Transverse colon (tissue), 4 donors: ENCODE results near the gene BRSK2. TPM values are rescaled to one million over a fixed set of nuclear protein-coding genes. Genes with fewer than 3 reads are reported as not detected.

Experiments used
- DNase-seq: peaks from one replicate; pipeline ENCODE4 v3.0.0-alpha.2; 2019
- H3K27ac ChIP-seq, 4 donors: fragments of 200-600 bp; sonication (generic); 2 replicates each; pipeline ENCODE4 v1.5.1; 2016 to 2018; ENCODE audit warnings: inconsistent platforms in 4 of 4
- H3K27me3 ChIP-seq: fragments of 200-600 bp; sonication (generic); 2 replicates; pipeline ENCODE4 v1.5.1; 2017; ENCODE audit warnings: inconsistent platforms
- H3K36me3 ChIP-seq, 4 donors: fragments of 200-600 bp; sonication (generic); 2 replicates each; pipeline ENCODE4 v1.5.1; 2017 to 2019; ENCODE audit warnings: inconsistent platforms in 4 of 4
- H3K4me1 ChIP-seq, 4 donors: fragments of 200-600 bp; sonication (generic); 2 replicates each; pipeline ENCODE4 v1.5.1; 2017 to 2020; ENCODE audit warnings: inconsistent platforms in 4 of 4
- H3K4me3 ChIP-seq, 4 donors: fragments of 200-600 bp; sonication (generic); 1 replicate in 1 of 4; 2 replicates in 3 of 4; pipeline versions ENCODE4 v1.5.1 to v1.6.1; 2017 to 2019; ENCODE audit warnings: inconsistent platforms in 4 of 4
- H3K9me3 ChIP-seq, 2 donors: fragments of 200-600 bp; sonication (generic); 2 replicates each; pipeline ENCODE4 v1.5.1; 2017 to 2019; ENCODE audit warnings: inconsistent platforms in 2 of 2
- EP300 ChIP-seq: sonication (generic); formaldehyde crosslinking; IDR thresholded peaks from one replicate; pipeline ENCODE4 v1.6.1; 2017; ENCODE audit warnings: antibody characterized with exemption, low read depth
- POLR2A ChIP-seq: fragments of 450-650 bp; IDR thresholded peaks from one replicate; pipeline ENCODE4 v1.6.1; 2016; ENCODE audit warnings: antibody characterized with exemption, mild to moderate bottlenecking, moderate library complexity
- POLR2AphosphoS5 ChIP-seq, 3 donors: sonication (generic); formaldehyde crosslinking; IDR thresholded peaks; one replicate each; pipeline ENCODE4 v1.6.1; 2016; ENCODE audit warnings: antibody characterized with exemption in 3 of 3
- WGBS, 2 donors: methylation state at CpG; one replicate each; pipeline ENCODE4 v1.1.5; 2018; ENCODE audit warnings: low coverage in 1 of 2; 5-methylcytosine and 5-hydroxymethylcytosine counted together
- in situ Hi-C, 4 donors: fragments of 200-750 bp; cut with MboI; loops; one replicate each; pipeline versions ENCODE4 v1.15.0 to v1.15.1; 2017; ENCODE audit warnings: low sequenced_read_pairs in 3 of 4, low pct_ligation_motif_present in 1 of 4, low pct_unique_long_range_greater_than_20kb in 1 of 4
- intact Hi-C: fragments of 100-400 bp; cut with DNase I; formaldehyde crosslinking; loops from one replicate; pipeline ENCODE4 v1.15.1; 2023; ENCODE audit warnings: low total_unique reads
- total RNA-seq, 4 donors: library from RNA; depleted of rRNA; stranded (reverse); fragments of >200 nt; gene quantifications; one replicate each; pipeline ENCODE4 v1.1.0, GENCODE V29; 2016
- TF ChIP-seq, protein P1 (sequence below), 5 experiments: fragments of 200-600 bp in 3 of 5; fragments of 450-650 bp in 2 of 5; sonication (generic) in 3 of 5; IDR thresholded peaks; 1 replicate in 2 of 5; 2 replicates in 3 of 5; pipeline ENCODE4 v1.5.1; 2016 to 2017; ENCODE audit warnings: antibody characterized with exemption in 5 of 5, inconsistent platforms in 3 of 5, mild to moderate bottlenecking in 2 of 5, moderate library complexity in 1 of 5

BRSK2 gene
- total RNA-seq, 4 donors from 2014 or later: 0.14 to 1.8 (median 0.95) TPM; not detected in 1

DNA sequence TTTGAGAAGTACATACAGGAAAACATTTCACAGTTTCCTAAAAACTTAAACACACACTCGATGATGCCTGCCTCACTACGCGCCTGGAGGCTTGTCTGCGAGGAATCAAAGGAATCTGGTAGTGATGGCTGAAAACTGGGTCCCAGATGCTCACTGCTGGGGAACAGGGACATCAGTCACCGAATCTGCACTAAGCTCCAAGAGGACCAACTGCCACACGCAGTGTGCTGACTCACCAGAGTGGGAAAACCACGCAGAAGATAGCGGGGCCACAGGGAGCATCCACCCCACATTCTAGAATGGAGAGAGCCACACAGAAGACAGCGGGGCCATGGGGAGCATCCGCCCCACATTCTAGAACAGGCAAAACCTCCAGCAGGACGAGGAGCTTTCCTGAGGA, 121.2 kb downstream of the BRSK2 start:
- Histone ChIP-seq H3K4me1 (peaks cover 14 to 59% (median 25%) of the 10 kb centered on the region in 4 donors), H3K4me3 (no peak overlapping the region), H3K27ac (no peak overlapping the region), H3K36me3 (no peaks in the 10 kb centered on the region), H3K9me3 (no peaks in the 10 kb centered on the region), H3K27me3 (no peaks in the 10 kb centered on the region)
- no peak for DNase-seq
- in situ Hi-C loops: loop anchor here in 3 of 4 donors (25.0 kb wide), 3 partner anchors 224 to 624 kb away; partner anchors contain the start of gene MUC5B (in 2 of the 3)
- intact Hi-C loops: loop anchor here (10.0 kb wide), 1 partner anchor 206 kb away; the partner anchor contains the start of gene TOLLIP
- TF ChIP-seq EP300 (no peak), POLR2AphosphoS5 (IDR thresholded peaks at IDR 0.05) (no peak), POLR2A (no peak)
- TF ChIP-seq, protein P1, sequence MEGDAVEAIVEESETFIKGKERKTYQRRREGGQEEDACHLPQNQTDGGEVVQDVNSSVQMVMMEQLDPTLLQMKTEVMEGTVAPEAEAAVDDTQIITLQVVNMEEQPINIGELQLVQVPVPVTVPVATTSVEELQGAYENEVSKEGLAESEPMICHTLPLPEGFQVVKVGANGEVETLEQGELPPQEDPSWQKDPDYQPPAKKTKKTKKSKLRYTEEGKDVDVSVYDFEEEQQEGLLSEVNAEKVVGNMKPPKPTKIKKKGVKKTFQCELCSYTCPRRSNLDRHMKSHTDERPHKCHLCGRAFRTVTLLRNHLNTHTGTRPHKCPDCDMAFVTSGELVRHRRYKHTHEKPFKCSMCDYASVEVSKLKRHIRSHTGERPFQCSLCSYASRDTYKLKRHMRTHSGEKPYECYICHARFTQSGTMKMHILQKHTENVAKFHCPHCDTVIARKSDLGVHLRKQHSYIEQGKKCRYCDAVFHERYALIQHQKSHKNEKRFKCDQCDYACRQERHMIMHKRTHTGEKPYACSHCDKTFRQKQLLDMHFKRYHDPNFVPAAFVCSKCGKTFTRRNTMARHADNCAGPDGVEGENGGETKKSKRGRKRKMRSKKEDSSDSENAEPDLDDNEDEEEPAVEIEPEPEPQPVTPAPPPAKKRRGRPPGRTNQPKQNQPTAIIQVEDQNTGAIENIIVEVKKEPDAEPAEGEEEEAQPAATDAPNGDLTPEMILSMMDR (IDR thresholded peaks at IDR 0.05): no peak
- 71% methylated on average over 11 of the region's 11 CpGs; no CpG with 5 or more reads in 1 of the 2 donors for WGBS, 2 donors

DNA sequence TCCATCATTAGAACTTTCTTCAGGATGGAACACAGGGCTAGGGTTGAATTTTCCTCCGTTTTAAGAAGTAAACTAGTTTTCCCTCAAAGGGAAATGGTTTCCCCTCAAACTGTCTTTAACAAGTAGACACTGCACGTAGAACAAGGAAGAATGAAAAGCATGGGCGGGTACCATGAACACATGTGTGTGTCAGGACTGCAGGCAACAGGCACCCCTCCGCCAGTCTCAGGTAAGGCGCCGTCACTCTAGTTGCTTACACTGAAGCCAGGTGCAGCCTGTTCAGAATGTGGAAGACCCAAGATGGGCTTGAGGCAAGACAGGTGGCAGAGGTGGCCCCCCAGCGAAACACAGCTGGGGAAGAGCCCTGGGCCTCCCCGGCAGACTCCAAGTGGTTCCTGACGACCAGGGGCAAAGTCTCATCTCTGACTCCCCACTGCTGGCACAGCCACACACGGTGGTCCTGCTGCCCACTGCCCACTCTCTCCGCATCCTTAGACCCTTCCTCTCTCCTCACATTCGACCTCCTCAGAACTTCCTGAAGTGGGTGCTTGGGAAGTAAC, 122.3 kb downstream of the BRSK2 start:
- in situ Hi-C loops: loop anchor here in 3 of 4 donors (25.0 kb wide), 3 partner anchors 225 to 625 kb away; partner anchors contain the start of gene MUC5B (in 2 of the 3)
- Histone ChIP-seq H3K27ac (no peak overlapping the region), H3K9me3 (no peaks in the 10 kb centered on the region), H3K36me3 (no peaks in the 10 kb centered on the region), H3K4me1 (peaks cover 13 to 56% (median 23%) of the 10 kb centered on the region in 4 donors), H3K4me3 (no peak overlapping the region), H3K27me3 (no peaks in the 10 kb centered on the region)
- DNase-seq: no peak
- intact Hi-C loops: loop anchor here (10.0 kb wide), 1 partner anchor 207 kb away; the partner anchor contains the start of gene TOLLIP
- 76% methylated on average over 12 of the region's 12 CpGs; no CpG with 5 or more reads in 1 of the 2 donors for WGBS, 2 donors
- TF ChIP-seq EP300 (no peak), POLR2AphosphoS5 (IDR thresholded peaks at IDR 0.05) (no peak), POLR2A (no peak)
- TF ChIP-seq, protein P1 (IDR thresholded peaks at IDR 0.05): no peak

Other genes with a start within 250 kb of the BRSK2 start
- gene MUC5AC, start 232.0 kb upstream of the BRSK2 start, total RNA-seq: not detected
- gene MUC5B, start 166.9 kb upstream of the BRSK2 start, total RNA-seq: 100 to 1,000 TPM in 2 of 4 donors, 10 to 100 TPM in 2; 58.0 to 825 (median 85.6) TPM
- gene TOLLIP, start 80.3 kb upstream of the BRSK2 start, total RNA-seq: 100 to 1,000 TPM in 1 of 4 donors, 10 to 100 TPM in 3; 25.9 to 132 (median 50.4) TPM
- 10 to 100 TPM; 22.8 to 56.7 (median 42.4) TPM for gene MOB2, start 96.8 kb downstream of the BRSK2 start, total RNA-seq
- 10 to 100 TPM; 13.3 to 31.8 (median 19.8) TPM for gene DUSP8, start 182.3 kb downstream of the BRSK2 start, total RNA-seq
- not detected for gene KRTAP5-1, start 195.3 kb downstream of the BRSK2 start, total RNA-seq
- gene KRTAP5-2, start 208.4 kb downstream of the BRSK2 start, total RNA-seq: not detected
- not detected for gene KRTAP5-3, start 218.5 kb downstream of the BRSK2 start, total RNA-seq
- not detected for gene KRTAP5-4, start 232.2 kb downstream of the BRSK2 start, total RNA-seq
- not detected for gene KRTAP5-5, start 239.8 kb downstream of the BRSK2 start, total RNA-seq